Endothelial cell of umbilical vein (primary cell): ENCODE measurements around the gene LAMB1. TPM values are rescaled to one million over a fixed set of nuclear protein-coding genes. Genes with fewer than 3 reads are reported as not detected.
"Not testable (repeated sequence)": the region's sequence is repeated elsewhere in the genome, so short reads cannot be mapped to it uniquely, and the experiment has no call there.

Experiments
- BruUV-seq: library from RNA; stranded (reverse); fragments of 400-500 nt; replicated peaks from 2 replicates; lab custom pipeline; 2021; lab: Mats Ljungman, UMichigan
- CTCF ChIA-PET: fragments of 300-600, 350-600 bp; sonication (Branson Sonifier 250); formaldehyde crosslinking; loops from one replicate; lab custom pipeline; 2021; ENCODE audit warnings: antibody characterized with exemption, inconsistent platforms; lab: Charles Lee
- POLR2A ChIA-PET: fragments of 300-600, 350-600 bp; sonication (Branson Sonifier 250); formaldehyde crosslinking; loops from one replicate; lab custom pipeline; 2021; ENCODE audit warnings: antibody characterized with exemption, inconsistent platforms; lab: Charles Lee
- DNase-seq: peaks from one replicate; pipeline ENCODE4 v3.0.0-alpha.2; 2011; ENCODE audit warnings: low read depth, low spot score
- FAIRE-seq: peaks from 2 replicates; lab custom pipeline; 2011; peaks lifted over from hg19 to GRCh38; lab: Jason Lieb, UNC
- H2AFZ ChIP-seq: 2 replicates; pipeline ENCODE4 v1.6.0; 2012; ENCODE audit warnings: low read depth, low read length, control low read depth, inconsistent platforms
- H3K27ac ChIP-seq: 2 replicates; pipeline ENCODE4 v1.5.1; 2011; ENCODE audit warnings: low read depth, mild to moderate bottlenecking, control low read depth, low read length, moderate library complexity; ENCODE audit not compliant: insufficient read depth
- H3K27me3 ChIP-seq, 2 experiments: 2 replicates each; pipeline versions ENCODE4 v1.6.0 to v1.6.1; 2011; ENCODE audit warnings: low read length in 2 of 2, mixed read lengths in 1 of 2; ENCODE audit not compliant: control insufficient read depth in 2 of 2, insufficient read depth in 2 of 2
- H3K36me3 ChIP-seq, 2 experiments: 2 replicates in 1 of 2; 3 replicates in 1 of 2; pipeline ENCODE4 v1.5.1; 2011; ENCODE audit warnings: low read length in 2 of 2, mild to moderate bottlenecking in 1 of 2, moderate library complexity in 1 of 2; ENCODE audit not compliant: control insufficient read depth in 2 of 2, insufficient read depth in 2 of 2; ENCODE audit errors: extremely low read depth in 1 of 2
- H3K4me1 ChIP-seq: 3 replicates; pipeline ENCODE4 v1.5.1; 2011; ENCODE audit warnings: mild to moderate bottlenecking, low read length; ENCODE audit not compliant: control insufficient read depth, insufficient read depth; ENCODE audit errors: extremely low read depth
- H3K4me2 ChIP-seq: 2 replicates; pipeline ENCODE4 v1.6.1; 2011; ENCODE audit warnings: low read length, control low read depth, mixed read lengths; ENCODE audit not compliant: insufficient read depth
- H3K4me3 ChIP-seq, 3 experiments: fragments of 200-600 bp in 1 of 3; sonication (generic), shearing (Covaris generic) in 1 of 3; replicated peaks in 1 of 3; 2 replicates each; pipeline ENCODE4 v1.5.1; 2011 to 2016; ENCODE audit warnings: control low read depth in 3 of 3, low read length in 3 of 3, mild to moderate bottlenecking in 2 of 3, inconsistent platforms in 1 of 3, low read depth in 1 of 3, moderate library complexity in 1 of 3; ENCODE audit not compliant: insufficient read depth in 1 of 3
- H3K79me2 ChIP-seq: 2 replicates; pipeline ENCODE4 v1.6.0; 2012; ENCODE audit warnings: low read length, inconsistent platforms; ENCODE audit not compliant: control insufficient read depth, insufficient read depth
- H3K9ac ChIP-seq: replicated peaks from 2 replicates; pipeline ENCODE3; 2011; ENCODE audit warnings: low read length, control low read depth; ENCODE audit not compliant: insufficient read depth; ENCODE audit errors: extremely low read depth
- H3K9me1 ChIP-seq: replicated peaks from 3 replicates; pipeline ENCODE4 v1.6.0; 2011; ENCODE audit warnings: mild to moderate bottlenecking, low read length; ENCODE audit not compliant: control insufficient read depth, insufficient read depth; ENCODE audit errors: extremely low read depth
- H3K9me3 ChIP-seq: replicated peaks from 2 replicates; pipeline ENCODE4 v1.5.1; 2012; ENCODE audit warnings: low read length, inconsistent platforms; ENCODE audit not compliant: control insufficient read depth, insufficient read depth
- H4K20me1 ChIP-seq: replicated peaks from 2 replicates; pipeline ENCODE3; 2011; ENCODE audit warnings: mild to moderate bottlenecking, low read length; ENCODE audit not compliant: control insufficient read depth, insufficient read depth; ENCODE audit errors: extremely low read depth
- EZH2 ChIP-seq: IDR thresholded peaks from 2 replicates; pipeline ENCODE4 v1.6.1; 2012; ENCODE audit warnings: borderline replicate concordance, low read depth, mild to moderate bottlenecking, moderate library complexity, low read length, inconsistent platforms; ENCODE audit not compliant: severe bottlenecking
- FOS ChIP-seq: IDR thresholded peaks from 2 replicates; pipeline ENCODE4 v1.6.1; 2011; ENCODE audit warnings: mild to moderate bottlenecking, low read length, moderate library complexity, borderline replicate concordance; ENCODE audit not compliant: insufficient read depth
- GATA2 ChIP-seq: IDR thresholded peaks from 2 replicates; pipeline ENCODE4 v1.7.0; 2011; ENCODE audit warnings: low read depth, mild to moderate bottlenecking, moderate library complexity, mixed read lengths, low read length; ENCODE audit not compliant: insufficient read length, insufficient read depth
- POLR2A ChIP-seq: IDR thresholded peaks from 2 replicates; pipeline ENCODE4 v1.6.1; 2012; ENCODE audit warnings: low read depth, mild to moderate bottlenecking, control low read depth, low read length
- dilution Hi-C: fragments of 300-500 bp; cut with MboI; formaldehyde crosslinking; loops from one replicate; pipeline ENCODE4 v1.15.0; 2019; ENCODE audit warnings: low sequenced_read_pairs; ENCODE audit not compliant: extremely low pct_ligation_motif_present
- intact Hi-C: fragments of 100-400 bp; cut with micrococcal nuclease; formaldehyde crosslinking; loops from one replicate; pipeline ENCODE4 v1.10.0; 2022
- polyA plus RNA-seq, 4 experiments: library from polyadenylated mRNA; depleted of rRNA in 3 of 4; stranded (reverse) in 3 of 4; unstranded in 1 of 4; fragments of >200 nt; gene quantifications; 2 replicates each; pipeline versions ENCODE4 v1.2.1 to v1.2.3, GENCODE V29; 2011 to 2012; ENCODE audit warnings: missing spikeins in 1 of 4
- total RNA-seq: library from RNA; stranded (reverse); gene quantifications from 2 replicates; pipeline ENCODE4 v1.2.3, GENCODE V29; 2021

Gene LAMB1
- total and polyA plus RNA-seq, 2 donors (not counting 3 experiments of a cell fraction or from before 2014, with no cell fraction given): 588 to 703 TPM

- DNase-seq (no peak), FAIRE-seq (no peak)
- H3K4me2 ChIP-seq: no peak overlapping the region
- H3K79me2 ChIP-seq: peaks cover 56% of the 10 kb centered on the region
- no peak overlapping the region for H2AFZ ChIP-seq
- H3K4me3 ChIP-seq: no peak overlapping the region
- H3K9me3 ChIP-seq: no peaks in the 10 kb centered on the region
- H3K9ac ChIP-seq: no peak overlapping the region
- no peak overlapping the region for H3K27ac ChIP-seq
- H3K9me1 ChIP-seq: no peaks in the 10 kb centered on the region
- ChIA-PET POLR2A (no interaction called here), CTCF (interaction anchor here (0.7 kb wide), 1 partner anchor 9 kb away, joined by 3 read pairs; no protein-coding TSS in a partner anchor)
- no TSS peak for BruUV-seq
- dilution Hi-C loops (no loop called here), intact Hi-C loops (no loop called here)
- H3K4me1 ChIP-seq: no peaks in the 10 kb centered on the region
- TF ChIP-seq FOS (no peak), POLR2A (no peak), EZH2 (no peak), GATA2 (no peak)
- no peaks in the 10 kb centered on the region for H3K27me3 ChIP-seq
- H4K20me1 ChIP-seq: peaks cover 6% of the 10 kb centered on the region
- H3K36me3 ChIP-seq: peaks cover 4 to 9% of the 10 kb centered on the region in 2 experiments
Measured at GRCh38 chr7:107898997-107899594, 103.9 kb downstream of the LAMB1 start.

- H3K27me3 ChIP-seq, H3K9me1 ChIP-seq, FAIRE-seq, H3K27ac ChIP-seq, dilution Hi-C loops, DNase-seq, H3K9me3 ChIP-seq, BruUV-seq, H2AFZ ChIP-seq, H3K9ac ChIP-seq, H3K36me3 ChIP-seq, intact Hi-C loops, H4K20me1 ChIP-seq, POLR2A ChIA-PET: not testable (repeated sequence)
- H3K4me1 ChIP-seq: peaks cover 24% of the 10 kb centered on the region
- H3K4me2 ChIP-seq: peak overlapping the region; percentile 95
- peak overlapping the region in 2 of 3 experiments; percentile 59 to 85 for H3K4me3 ChIP-seq
- peaks cover 46% of the 10 kb centered on the region for H3K79me2 ChIP-seq
- CTCF ChIA-PET: interaction anchor here (0.9 to 3.8 kb wide), 2 partner anchors 12 to 13 kb away, joined by 3 to 19 read pairs; no protein-coding TSS in a partner anchor
Measured at GRCh38 chr7:107892367-107892741, 110.6 kb downstream of the LAMB1 start.
